GM21619 (cell line): Measurements from ENCODE around the gene MCCD1.

Source experiments
- ATAC-seq: cut with Tn5 transposase; IDR thresholded peaks from one replicate; pipeline ENCODE4 v1.9.1; 2021; ENCODE audit not compliant: unreplicated experiment

The MCCD1 gene

GRCh38 chr6:31568537-31568961 lies 39.8 kb downstream of the MCCD1 start:
- ATAC-seq = peak; percentile 54

GRCh38 chr6:31569861-31570536 lies 41.2 kb downstream of the MCCD1 start:
- ATAC-seq = no peak

GRCh38 chr6:31572041-31572911 lies 43.5 kb downstream of the MCCD1 start, which contains the start of gene LTA:
Gene LTA, plus strand, starts transcription at chr6:31572289. Its CDS starts 454 bp downstream, at chr6:31572743.
- no peak for ATAC-seq

GRCh38 chr6:31573239-31574105 lies 44.7 kb downstream of the MCCD1 start:
- no peak for ATAC-seq

- no peak for ATAC-seq
Observed at GRCh38 chr6:31574106-31575061, 45.6 kb downstream of the MCCD1 start.

GRCh38 chr6:31575335-31575901 lies 46.7 kb downstream of the MCCD1 start, which contains the start of gene TNF:
Gene TNF, plus strand, starts transcription at chr6:31575565. Its CDS starts 177 bp downstream, at chr6:31575742.
- no peak for ATAC-seq

- ATAC-seq = no peak
Observed at GRCh38 chr6:31575952-31576685, 47.4 kb downstream of the MCCD1 start.

GRCh38 chr6:31576897-31577578 lies 48.3 kb downstream of the MCCD1 start:
- ATAC-seq = no peak

- ATAC-seq = no peak
Observed at GRCh38 chr6:31577579-31577966, 48.8 kb downstream of the MCCD1 start.

GRCh38 chr6:31578184-31579118 lies 49.7 kb downstream of the MCCD1 start:
- ATAC-seq = no peak

GRCh38 chr6:31579119-31579505 lies 50.4 kb downstream of the MCCD1 start:
- ATAC-seq = no peak
